GM12865 (cell line): ENCODE data around the gene STX16.

ENCODE experiments used
- DNase-seq: peaks from one replicate; pipeline ENCODE4 v3.0.0; 2010; ENCODE audit warnings: low read depth
- H3K4me3 ChIP-seq: 2 replicates; pipeline ENCODE4 v1.5.1; 2011; ENCODE audit warnings: mild to moderate bottlenecking, low read depth, low read length, control low read depth
- TF ChIP-seq, protein P1 (sequence below): IDR thresholded peaks from 2 replicates; pipeline ENCODE4 v1.5.1; 2011; ENCODE audit warnings: low read length, control low read depth, low read depth, inconsistent platforms; ENCODE audit not compliant: insufficient read depth; ENCODE audit errors: missing control alignments

STX16 gene

GRCh38 chr20:58633161-58634053, 17.7 kb upstream of the STX16 start:
- DNase-seq, result no peak
- no peak overlapping the region for H3K4me3 ChIP-seq
- TF ChIP-seq, protein P1, sequence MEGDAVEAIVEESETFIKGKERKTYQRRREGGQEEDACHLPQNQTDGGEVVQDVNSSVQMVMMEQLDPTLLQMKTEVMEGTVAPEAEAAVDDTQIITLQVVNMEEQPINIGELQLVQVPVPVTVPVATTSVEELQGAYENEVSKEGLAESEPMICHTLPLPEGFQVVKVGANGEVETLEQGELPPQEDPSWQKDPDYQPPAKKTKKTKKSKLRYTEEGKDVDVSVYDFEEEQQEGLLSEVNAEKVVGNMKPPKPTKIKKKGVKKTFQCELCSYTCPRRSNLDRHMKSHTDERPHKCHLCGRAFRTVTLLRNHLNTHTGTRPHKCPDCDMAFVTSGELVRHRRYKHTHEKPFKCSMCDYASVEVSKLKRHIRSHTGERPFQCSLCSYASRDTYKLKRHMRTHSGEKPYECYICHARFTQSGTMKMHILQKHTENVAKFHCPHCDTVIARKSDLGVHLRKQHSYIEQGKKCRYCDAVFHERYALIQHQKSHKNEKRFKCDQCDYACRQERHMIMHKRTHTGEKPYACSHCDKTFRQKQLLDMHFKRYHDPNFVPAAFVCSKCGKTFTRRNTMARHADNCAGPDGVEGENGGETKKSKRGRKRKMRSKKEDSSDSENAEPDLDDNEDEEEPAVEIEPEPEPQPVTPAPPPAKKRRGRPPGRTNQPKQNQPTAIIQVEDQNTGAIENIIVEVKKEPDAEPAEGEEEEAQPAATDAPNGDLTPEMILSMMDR, result no peak

DNA sequence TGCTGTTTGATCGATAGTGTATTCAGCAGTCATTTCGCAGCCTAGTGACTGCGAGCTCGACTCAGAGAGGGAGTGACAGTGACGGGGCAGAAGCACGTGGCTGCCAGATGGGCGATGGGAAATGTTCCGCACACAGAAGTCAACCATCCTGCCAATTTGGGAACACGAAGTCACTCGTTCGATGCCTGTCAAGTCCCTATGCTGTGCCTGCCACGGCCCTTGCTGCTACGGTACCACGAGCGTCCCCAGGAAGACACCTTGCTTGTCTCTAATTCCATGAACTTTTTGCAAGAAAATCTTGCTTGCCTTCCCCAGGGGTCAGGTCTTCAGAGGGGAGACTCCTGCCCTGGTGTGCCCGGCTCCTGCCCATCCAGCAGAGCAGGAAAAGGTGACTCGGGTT, 17.0 kb upstream of the STX16 start:
- no peak overlapping the region for H3K4me3 ChIP-seq
- TF ChIP-seq, protein P1, result no peak
- DNase-seq, result no peak

DNA sequence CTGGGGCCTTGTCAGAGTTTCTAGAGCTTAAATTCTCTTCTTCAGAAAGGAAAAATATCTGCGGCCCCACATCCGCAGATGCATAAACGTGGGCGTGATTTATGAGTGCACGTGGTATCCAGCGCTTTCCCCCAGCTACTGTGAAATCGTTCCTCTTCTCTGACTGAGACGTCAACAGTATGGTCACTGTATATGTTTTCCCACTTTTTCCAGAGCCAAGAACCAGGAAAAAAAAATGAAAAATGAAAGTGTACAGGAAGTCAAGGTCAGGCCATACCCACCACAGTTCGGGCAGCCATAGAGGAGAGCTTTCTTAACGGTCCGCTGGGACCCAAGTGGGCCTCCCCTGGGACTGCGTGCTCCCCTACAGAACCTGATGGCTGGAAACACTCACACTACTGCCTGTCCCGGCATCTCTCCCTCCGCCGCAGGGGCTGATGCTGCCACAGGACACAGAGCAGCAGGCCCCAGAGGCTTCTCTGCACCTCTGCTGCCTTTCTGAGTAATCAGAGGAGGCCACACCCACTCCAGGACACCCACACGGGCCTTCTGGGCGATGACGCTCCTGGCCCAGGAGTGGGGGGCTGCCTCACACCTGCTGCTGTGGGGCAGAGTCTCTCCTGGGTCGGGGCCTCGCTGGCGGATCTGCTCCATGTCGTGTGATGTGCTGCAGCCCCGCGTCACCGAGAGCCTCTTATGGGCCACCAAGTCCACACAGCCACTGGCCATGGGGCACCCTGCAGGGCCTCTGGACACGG, 16.4 kb upstream of the STX16 start:
- no peak for DNase-seq
- TF ChIP-seq, protein P1, result no peak
- no peak overlapping the region for H3K4me3 ChIP-seq

DNA sequence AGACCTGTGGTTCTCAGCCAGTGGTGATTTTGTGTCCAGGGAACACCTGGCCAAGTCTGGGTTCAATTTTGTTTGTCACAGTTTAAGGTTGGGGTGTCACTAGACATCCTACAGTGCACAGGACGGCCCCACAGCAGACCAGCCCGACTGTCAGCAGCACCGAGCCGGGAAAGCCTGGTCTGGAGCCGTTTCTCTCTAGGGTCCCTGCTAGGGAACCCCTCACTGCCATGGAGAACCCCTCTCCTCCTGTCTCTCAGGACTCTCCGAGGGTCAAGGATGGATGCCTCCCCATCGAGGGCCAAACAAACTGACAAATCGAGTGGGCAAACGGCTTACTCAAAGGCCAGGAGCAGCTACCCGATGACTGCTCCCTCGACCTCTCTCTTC, 15.8 kb upstream of the STX16 start:
- no peak for DNase-seq
- TF ChIP-seq, protein P1, result no peak
- no peak overlapping the region for H3K4me3 ChIP-seq

- H3K4me3 ChIP-seq, result no peak overlapping the region
- TF ChIP-seq, protein P1, result no peak
- no peak for DNase-seq
Observed at GRCh38 chr20:58636396-58636982, 14.6 kb upstream of the STX16 start.

- TF ChIP-seq, protein P1, result peak; percentile 9
- no peak for DNase-seq
Observed at GRCh38 chr20:58636983-58637421, 14.1 kb upstream of the STX16 start.

More at GRCh38 chr20:58636983-58637421, 14.1 kb upstream of the STX16 start:
- no peak overlapping the region for H3K4me3 ChIP-seq
